HCT116 (cell line): Measurements from ENCODE around the gene MISP. TPM values are rescaled to one million over a fixed set of nuclear protein-coding genes. Genes with fewer than 3 reads are reported as not detected.

Experiments used
- ATAC-seq: fragments of 200-7000 bp; cut with Tn5 transposase; 2 replicates; pipeline ENCODE4 v1.9.1; 2020; ENCODE audit warnings: mild to moderate bottlenecking, moderate library complexity
- BruUV-seq: library from RNA; stranded (reverse); fragments of 400-500 nt; replicated peaks from 2 replicates; lab custom pipeline; 2021; lab: Mats Ljungman, UMichigan
- CTCF ChIA-PET: fragments of 300-600 bp; sonication (Branson Sonifier 250); formaldehyde crosslinking; loops from one replicate; lab custom pipeline; 2021; ENCODE audit warnings: antibody characterized with exemption; lab: Charles Lee
- POLR2A ChIA-PET: fragments of 300-600, 350-600 bp; sonication (Branson Sonifier 250); formaldehyde crosslinking; loops from one replicate; lab custom pipeline; 2021; ENCODE audit warnings: antibody characterized with exemption; lab: Charles Lee
- RAD21 ChIA-PET, 2 experiments: fragments of 300-600 bp; sonication (Branson Sonifier 250); formaldehyde crosslinking; loops; one replicate each; lab custom pipeline; 2023; ENCODE audit warnings: low total read pairs in 2 of 2; ENCODE audit not compliant: uncharacterized antibody in 2 of 2, unreplicated experiment in 2 of 2, low non-redundant PET in 1 of 2; lab: Charles Lee
- DNase-seq: peaks from one replicate; pipeline ENCODE4 v3.0.0-alpha.2; 2010; ENCODE audit warnings: low read depth, low spot score
- H2AFZ ChIP-seq: fragments of 200-600 bp; shearing (Covaris generic), sonication (generic); 2 replicates; pipeline ENCODE4 v1.6.1; 2017; ENCODE audit warnings: low read depth, mixed run types, mixed read lengths, antibody characterized with exemption, low read length; ENCODE audit not compliant: poor library complexity, severe bottlenecking
- H3K27ac ChIP-seq: 2 replicates; pipeline ENCODE4 v1.5.1; 2012; ENCODE audit warnings: low read depth, low read length
- H3K27me3 ChIP-seq: fragments of 200-600 bp; sonication (generic); 2 replicates; pipeline ENCODE4 v1.6.1; 2016; ENCODE audit warnings: mixed run types, low read length, mixed read lengths; ENCODE audit not compliant: insufficient read depth
- H3K36me3 ChIP-seq, 2 experiments: fragments of 200-500 bp in 1 of 2; fragments of 200-600 bp in 1 of 2; sonication (Bioruptor generic) in 1 of 2; sonication (generic) in 1 of 2; 2 replicates each; pipeline versions ENCODE4 v1.5.1 to v1.6.1; 2014 to 2016; ENCODE audit warnings: low read length in 2 of 2, inconsistent platforms in 1 of 2, mixed read lengths in 1 of 2, mixed run types in 1 of 2; ENCODE audit not compliant: insufficient read depth in 2 of 2, control insufficient read depth in 1 of 2
- H3K4me1 ChIP-seq, 2 experiments: fragments of 200-600 bp in 1 of 2; sonication (generic) in 1 of 2; 2 replicates each; pipeline versions ENCODE4 v1.5.1 to v1.6.1; 2012 to 2017; ENCODE audit warnings: low read length in 2 of 2, inconsistent platforms in 1 of 2, mild to moderate bottlenecking in 1 of 2, mixed read lengths in 1 of 2, mixed run types in 1 of 2, moderate library complexity in 1 of 2; ENCODE audit not compliant: insufficient read depth in 2 of 2, control insufficient read depth in 1 of 2
- H3K4me2 ChIP-seq: fragments of 200-600 bp; sonication (generic); 2 replicates; pipeline ENCODE4 v1.6.1; 2017; ENCODE audit warnings: mixed run types, low read length, mixed read lengths
- H3K4me3 ChIP-seq, 2 experiments: fragments of 200-600 bp in 1 of 2; sonication (generic) in 1 of 2; replicated peaks in 1 of 2; 2 replicates each; pipeline ENCODE4 v1.5.1; 2011 to 2016; ENCODE audit warnings: low read length in 2 of 2, control low read depth in 1 of 2, low read depth in 1 of 2, mild to moderate bottlenecking in 1 of 2, mixed read lengths in 1 of 2, mixed run types in 1 of 2
- H3K79me2 ChIP-seq: fragments of 200-600 bp; sonication (generic); 2 replicates; pipeline ENCODE4 v1.6.1; 2017; ENCODE audit warnings: mild to moderate bottlenecking, mixed run types, low read length, moderate library complexity, mixed read lengths; ENCODE audit not compliant: insufficient read depth
- H3K9ac ChIP-seq: fragments of 200-600 bp; sonication (generic); 2 replicates; pipeline ENCODE4 v1.6.1; 2016; ENCODE audit warnings: low read length, mixed read lengths
- H3K9me2 ChIP-seq: fragments of 200-600 bp; sonication (generic), shearing (Covaris generic); 2 replicates; pipeline ENCODE4 v1.6.1; 2017; ENCODE audit warnings: mixed run types, mild to moderate bottlenecking, moderate library complexity; ENCODE audit not compliant: insufficient read depth
- H3K9me3 ChIP-seq, 2 experiments: fragments of 200-500 bp in 1 of 2; fragments of 200-600 bp in 1 of 2; sonication (Bioruptor generic) in 1 of 2; sonication (generic) in 1 of 2; 2 replicates each; pipeline ENCODE4 v1.6.1; 2014 to 2017; ENCODE audit warnings: low read length in 2 of 2, mixed read lengths in 2 of 2, inconsistent platforms in 1 of 2, low read depth in 1 of 2, mild to moderate bottlenecking in 1 of 2, mixed run types in 1 of 2, moderate library complexity in 1 of 2; ENCODE audit not compliant: control insufficient read depth in 1 of 2, insufficient read depth in 1 of 2
- H4K20me1 ChIP-seq: fragments of 200-600 bp; sonication (generic), shearing (Covaris generic); 2 replicates; pipeline ENCODE4 v1.6.1; 2017; ENCODE audit warnings: mixed run types, mild to moderate bottlenecking, moderate library complexity; ENCODE audit not compliant: insufficient read depth
- ATF3 ChIP-seq: IDR thresholded peaks from 2 replicates; pipeline ENCODE4 v1.6.1; 2012
- CBX3 ChIP-seq: IDR thresholded peaks from 2 replicates; pipeline ENCODE4 v1.6.1; 2012; ENCODE audit warnings: low read depth
- CTCF ChIP-seq, 3 experiments: fragments of 200-600 bp in 1 of 3; sonication (generic) in 1 of 3; IDR thresholded peaks in 2 of 3; conservative IDR thresholded peaks in 1 of 3; 2 replicates each; pipeline ENCODE4 v1.5.1; 2012 to 2017; ENCODE audit warnings: low read depth in 2 of 3, low read length in 2 of 3, antibody characterized with exemption in 1 of 3, borderline replicate concordance in 1 of 3, control low read depth in 1 of 3, mild to moderate bottlenecking in 1 of 3, mixed read lengths in 1 of 3, mixed run types in 1 of 3, moderate library complexity in 1 of 3; ENCODE audit not compliant: insufficient read depth in 1 of 3
- ELF1 ChIP-seq: IDR thresholded peaks from 2 replicates; pipeline ENCODE4 v1.6.1; 2012; ENCODE audit warnings: low read depth, borderline replicate concordance
- EZH2 ChIP-seq: fragments of 200-600 bp; sonication (generic); IDR thresholded peaks from 2 replicates; pipeline ENCODE4 v1.6.1; 2017; ENCODE audit warnings: antibody characterized with exemption, mixed run types
- POLR2A ChIP-seq: IDR thresholded peaks from 2 replicates; pipeline ENCODE4 v1.7.0; 2011; ENCODE audit warnings: borderline replicate concordance; ENCODE audit not compliant: insufficient read depth, insufficient read length; ENCODE audit errors: extremely low read depth
- SIN3A ChIP-seq: IDR thresholded peaks from 2 replicates; pipeline ENCODE4 v1.6.1; 2012; ENCODE audit warnings: low read depth
- SP1 ChIP-seq: IDR thresholded peaks from 2 replicates; pipeline ENCODE4 v1.6.1; 2012; ENCODE audit warnings: low read depth
- YY1 ChIP-seq: IDR thresholded peaks from 2 replicates; pipeline ENCODE4 v1.6.1; 2011; ENCODE audit warnings: low read length, low read depth, moderate library complexity, mild to moderate bottlenecking; ENCODE audit not compliant: insufficient replicate concordance; ENCODE audit errors: extremely low read depth
- ZBTB33 ChIP-seq: IDR thresholded peaks from 2 replicates; pipeline ENCODE4 v1.6.1; 2011; ENCODE audit warnings: mild to moderate bottlenecking, low read length, moderate library complexity; ENCODE audit not compliant: insufficient replicate concordance; ENCODE audit errors: extremely low read depth
- intact Hi-C: fragments of 100-400 bp; cut with micrococcal nuclease; formaldehyde crosslinking; loops from 2 replicates; pipeline ENCODE4 v1.10.0; 2022
- total RNA-seq: library from RNA; stranded (reverse); gene quantifications from one replicate; pipeline ENCODE4 v1.2.1, GENCODE V29; 2021; ENCODE audit not compliant: unreplicated experiment

The MISP gene
- total RNA-seq, 1 experiment from 2014 or later: 38.2 TPM

GRCh38 chr19:703329-703650, 47.6 kb upstream of the MISP start:
- BruUV-seq: TSS peak; percentile 80
- Histone ChIP-seq H3K9ac (peak overlapping the region; percentile 27; the same call in 1 of the 2 replicates), H3K9me2 (no peaks in the 10 kb centered on the region), H3K27ac (peak overlapping the region; percentile 64), H3K27me3 (no peaks in the 10 kb centered on the region), H3K4me3 (peak overlapping the region; percentile 46 to 54), H3K36me3 (no peaks in the 10 kb centered on the region), H3K9me3 (no peaks in the 10 kb centered on the region), H3K4me1 (peaks cover 14 to 24% of the 10 kb centered on the region in 2 experiments), H3K4me2 (peak overlapping the region; percentile 71), H2AFZ (no peak overlapping the region), H3K79me2 (no peaks in the 10 kb centered on the region), H4K20me1 (no peaks in the 10 kb centered on the region)
- 0 out of 2 replicates have a peak, but pooled peaks have one; percentile 0 for ATAC-seq
- intact Hi-C loops: loop anchor here (1.0 kb wide), 1 partner anchor 23 kb away; no protein-coding TSS in a partner anchor
- RAD21 ChIA-PET: interaction anchor here in 1 of 2 experiments (0.7 kb wide), 1 partner anchor 127 kb away, joined by 3 read pairs; no protein-coding TSS in a partner anchor
- POLR2A ChIA-PET: interaction anchor here (0.5 to 2.3 kb wide), 6 partner anchors 22 to 132 kb away, joined by 4 to 10 read pairs (median 5); partner anchors contain the start of gene FSTL3
- no peak for DNase-seq
- no peak for TF ChIP-seq YY1
- TF ChIP-seq ZBTB33: no peak
- TF ChIP-seq SIN3A: no peak
- TF ChIP-seq ELF1: no peak
- no peak for TF ChIP-seq POLR2A
- no peak for TF ChIP-seq SP1
- no peak for TF ChIP-seq CTCF (IDR thresholded peaks at IDR 0.05 in 2 of 3, conservative IDR thresholded peaks at IDR 0.05 in 1 of 3; ENCODE audit: borderline replicate concordance in 1 of 3, insufficient read depth in 1 of 3, low read depth in 2 of 3, low read length in 2 of 3)
- TF ChIP-seq EZH2: no peak
- no peak for TF ChIP-seq ATF3
- no peak for TF ChIP-seq CBX3
- CTCF ChIA-PET: no interaction called here
